Peyer's patch (tissue), 4 donors: ENCODE data around the gene PSMB9.

Source experiments
- CTCF ChIP-seq, 6 experiments: fragments of 450-650 bp in 4 of 6; fragments of 200-600 bp in 2 of 6; sonication (generic) in 1 of 6; IDR thresholded peaks; one replicate each; pipeline ENCODE4 v1.5.1; 2017 to 2019; ENCODE audit warnings: antibody characterized with exemption in 6 of 6, mild to moderate bottlenecking in 3 of 6, moderate library complexity in 1 of 6
- POLR2A ChIP-seq, 2 donors: fragments of 450-650 bp; IDR thresholded peaks; one replicate each; pipeline ENCODE4 v1.5.1; 2017; ENCODE audit warnings: antibody characterized with exemption in 2 of 2, mild to moderate bottlenecking in 2 of 2, moderate library complexity in 2 of 2

- TF ChIP-seq CTCF (IDR thresholded peaks at IDR 0.05) (no peak), POLR2A (IDR thresholded peaks at IDR 0.05) (no peak)
Observed at GRCh38 chr6:32906539-32906938, 52.5 kb downstream of the PSMB9 start.
